IMR-90 (cell line): Measurements from ENCODE around the gene OXNAD1. TPM values are rescaled to one million over a fixed set of nuclear protein-coding genes. Genes with fewer than 3 reads are reported as not detected.

Experiments used
- ATAC-seq: fragments of 200-7000 bp; cut with Tn5 transposase; 2 replicates; pipeline ENCODE4 v1.9.1; 2020; ENCODE audit warnings: low read depth, mild to moderate bottlenecking, moderate library complexity
- BruUV-seq: library from RNA; stranded (reverse); fragments of 400-500 nt; replicated peaks from 2 replicates; lab custom pipeline; 2021; lab: Mats Ljungman, UMichigan
- CTCF ChIA-PET: fragments of 300-600 bp; formaldehyde crosslinking; extraction: SDS; loops from one replicate; lab custom pipeline; 2021; ENCODE audit warnings: antibody characterized with exemption; lab: Yijun Ruan, JAX
- POLR2A ChIA-PET: fragments of 300-600 bp; sonication (Branson Sonifier 250); formaldehyde crosslinking; loops from one replicate; lab custom pipeline; 2022; ENCODE audit warnings: antibody characterized with exemption; ENCODE audit not compliant: unreplicated experiment; lab: Charles Lee
- DNase-seq: peaks from one replicate; pipeline ENCODE4 v3.0.0; 2013
- H2AFZ ChIP-seq: replicated peaks from 2 replicates; pipeline ENCODE3; 2013; ENCODE audit warnings: low read length, mild to moderate bottlenecking; ENCODE audit not compliant: poor library complexity
- H2AK5ac ChIP-seq: 2 replicates; pipeline ENCODE4 v1.6.1; 2013; ENCODE audit warnings: low read depth, low read length, inconsistent platforms
- H2AK9ac ChIP-seq: replicated peaks from 2 replicates; pipeline ENCODE3; 2013; ENCODE audit warnings: mild to moderate bottlenecking, low read depth, low read length, moderate library complexity; ENCODE audit not compliant: poor library complexity
- H2BK120ac ChIP-seq: 2 replicates; pipeline ENCODE4 v1.6.1; 2013; ENCODE audit warnings: low read depth, low read length, inconsistent platforms
- H2BK15ac ChIP-seq: 3 replicates; pipeline ENCODE4 v1.6.1; 2013; ENCODE audit warnings: low read depth, low read length, inconsistent platforms
- H2BK20ac ChIP-seq: 2 replicates; pipeline ENCODE4 v1.6.1; 2013; ENCODE audit warnings: low read depth, mild to moderate bottlenecking, inconsistent platforms, low read length, moderate library complexity
- H2BK5ac ChIP-seq: 2 replicates; pipeline ENCODE4 v1.6.1; 2013; ENCODE audit warnings: mild to moderate bottlenecking, low read depth, low read length, inconsistent platforms; ENCODE audit not compliant: poor library complexity, severe bottlenecking
- H3K14ac ChIP-seq: replicated peaks from 2 replicates; pipeline ENCODE4 v1.6.1; 2013; ENCODE audit warnings: low read depth, low read length, inconsistent platforms
- H3K18ac ChIP-seq: 2 replicates; pipeline ENCODE4 v1.6.1; 2013; ENCODE audit warnings: low read depth, low read length, control low read depth
- H3K23ac ChIP-seq: 2 replicates; pipeline ENCODE4 v1.6.1; 2013; ENCODE audit warnings: low read depth, low read length, inconsistent platforms
- H3K27ac ChIP-seq: 2 replicates; pipeline ENCODE4 v1.5.1; 2013; ENCODE audit warnings: mild to moderate bottlenecking, control low read depth, low read length; ENCODE audit not compliant: insufficient read depth
- H3K27me3 ChIP-seq: 2 replicates; pipeline ENCODE4 v1.6.1; 2013; ENCODE audit warnings: low read length; ENCODE audit not compliant: control insufficient read depth, insufficient read depth
- H3K36me3 ChIP-seq: 2 replicates; pipeline ENCODE4 v1.6.1; 2013; ENCODE audit warnings: low read length, mixed read lengths; ENCODE audit not compliant: control insufficient read depth, insufficient read depth
- H3K4ac ChIP-seq: 2 replicates; pipeline ENCODE4 v1.6.1; 2013; ENCODE audit warnings: low read depth, low read length, inconsistent platforms
- H3K4me1 ChIP-seq: 2 replicates; pipeline ENCODE4 v1.6.1; 2013; ENCODE audit warnings: low read length, mixed read lengths; ENCODE audit not compliant: control insufficient read depth, insufficient read depth
- H3K4me2 ChIP-seq: 2 replicates; pipeline ENCODE4 v1.6.1; 2013; ENCODE audit warnings: low read depth, mild to moderate bottlenecking, control low read depth, low read length, moderate library complexity
- H3K4me3 ChIP-seq: 2 replicates; pipeline ENCODE4 v1.5.1; 2013; ENCODE audit warnings: low read depth, mild to moderate bottlenecking, control low read depth, low read length, moderate library complexity; ENCODE audit not compliant: insufficient read depth
- H3K56ac ChIP-seq: 2 replicates; pipeline ENCODE4 v1.6.1; 2013; ENCODE audit warnings: low read length, inconsistent platforms; ENCODE audit not compliant: insufficient read depth; ENCODE audit errors: extremely low read depth
- H3K79me1 ChIP-seq, 2 experiments: 2 replicates each; pipeline ENCODE4 v1.6.1; 2013; ENCODE audit warnings: low read length in 2 of 2, inconsistent platforms in 1 of 2, low read depth in 1 of 2
- H3K9ac ChIP-seq: 2 replicates; pipeline ENCODE4 v1.6.1; 2013; ENCODE audit warnings: low read depth, low read length, control low read depth
- H3K9me1 ChIP-seq: 2 replicates; pipeline ENCODE4 v1.6.1; 2013; ENCODE audit warnings: low read length, inconsistent platforms; ENCODE audit not compliant: insufficient read depth
- H3K9me3 ChIP-seq: 2 replicates; pipeline ENCODE4 v1.6.1; 2013; ENCODE audit warnings: low read length; ENCODE audit not compliant: control insufficient read depth, insufficient read depth
- H4K20me1 ChIP-seq: 2 replicates; pipeline ENCODE4 v1.6.1; 2013; ENCODE audit warnings: low read length, inconsistent platforms; ENCODE audit not compliant: insufficient read depth
- H4K5ac ChIP-seq: 2 replicates; pipeline ENCODE4 v1.6.1; 2013; ENCODE audit warnings: mild to moderate bottlenecking, low read depth, low read length, control low read depth
- H4K8ac ChIP-seq, 2 experiments: 2 replicates each; pipeline ENCODE4 v1.6.1; 2013; ENCODE audit warnings: low read depth in 2 of 2, low read length in 2 of 2, control low read depth in 1 of 2, inconsistent platforms in 1 of 2
- H4K91ac ChIP-seq: 2 replicates; pipeline ENCODE4 v1.6.1; 2013; ENCODE audit warnings: low read depth, low read length, inconsistent platforms; ENCODE audit not compliant: insufficient read depth
- BHLHE40 ChIP-seq: fragments of 150-350 bp; IDR thresholded peaks from 2 replicates; pipeline ENCODE4 v1.6.1; 2016; ENCODE audit warnings: mild to moderate bottlenecking, low read depth, low read length
- CEBPB ChIP-seq: IDR thresholded peaks from 2 replicates; pipeline ENCODE4 v1.6.1; 2012; ENCODE audit warnings: low read depth, low read length, improper control_type of control experiment
- CTCF ChIP-seq: conservative IDR thresholded peaks from 2 replicates; pipeline ENCODE4 v1.5.1; 2012; ENCODE audit warnings: mild to moderate bottlenecking, low read depth, low read length, improper control_type of control experiment
- ELK1 ChIP-seq: fragments of 150-350 bp; IDR thresholded peaks from 2 replicates; pipeline ENCODE4 v1.6.1; 2016; ENCODE audit warnings: low read depth, mild to moderate bottlenecking, low read length, moderate library complexity, borderline replicate concordance
- MAFK ChIP-seq: IDR thresholded peaks from 2 replicates; pipeline ENCODE4 v1.6.1; 2012; ENCODE audit warnings: low read depth, low read length, improper control_type of control experiment
- MAZ ChIP-seq: IDR thresholded peaks from 2 replicates; pipeline ENCODE4 v1.6.1; 2012; ENCODE audit warnings: low read depth, mild to moderate bottlenecking, low read length, improper control_type of control experiment, moderate library complexity, borderline replicate concordance
- MXI1 ChIP-seq: IDR thresholded peaks from 2 replicates; pipeline ENCODE4 v1.6.1; 2012; ENCODE audit warnings: low read depth, mild to moderate bottlenecking, low read length, moderate library complexity, borderline replicate concordance
- POLR2A ChIP-seq: IDR thresholded peaks from 2 replicates; pipeline ENCODE4 v1.6.1; 2012; ENCODE audit warnings: mild to moderate bottlenecking, low read depth, low read length
- RCOR1 ChIP-seq: IDR thresholded peaks from 2 replicates; pipeline ENCODE4 v1.6.1; 2012; ENCODE audit warnings: mild to moderate bottlenecking, low read length, improper control_type of control experiment; ENCODE audit not compliant: insufficient replicate concordance
- RFX5 ChIP-seq: IDR thresholded peaks from 2 replicates; pipeline ENCODE4 v1.8.0; 2012; ENCODE audit warnings: low read depth, mild to moderate bottlenecking, low read length, moderate library complexity
- USF2 ChIP-seq: fragments of 150-350 bp; IDR thresholded peaks from 2 replicates; pipeline ENCODE4 v1.6.1; 2017; ENCODE audit warnings: mild to moderate bottlenecking, antibody characterized with exemption, low read length, low read depth
- WGBS, 2 experiments: methylation state at CpG; one replicate each; pipeline versions ENCODE4 v1.1.5 to v1.1.7; 2013; ENCODE audit warnings: missing lambda C conversion rate in 2 of 2; ENCODE audit not compliant: insufficient read length in 1 of 2; ENCODE audit errors: extremely low coverage in 2 of 2; 5-methylcytosine and 5-hydroxymethylcytosine counted together
- dilution Hi-C: fragments of 300-500 bp; cut with HindIII; formaldehyde crosslinking; loops from one replicate; pipeline ENCODE4 v1.14.3; 2018; ENCODE audit warnings: low sequenced_read_pairs; ENCODE audit not compliant: unreplicated experiment
- in situ Hi-C: fragments of 300-500 bp; cut with MboI; formaldehyde crosslinking; loops from 3 replicates; pipeline ENCODE4 v1.14.3; 2019; ENCODE audit warnings: low sequenced_read_pairs, inconsistent platforms, mixed read lengths
- intact Hi-C: fragments of 100-400 bp; cut with micrococcal nuclease; formaldehyde crosslinking; loops from 2 replicates; pipeline ENCODE4 v1.10.0; 2022
- polyA plus RNA-seq, 3 experiments: library from polyadenylated mRNA; depleted of rRNA; stranded (reverse); fragments of >200 nt; gene quantifications; 2 replicates each; pipeline ENCODE4 v1.2.3, GENCODE V29; 2012; ENCODE audit warnings: low replicate concordance in 1 of 3
- total RNA-seq: library from RNA; depleted of rRNA; stranded (reverse); fragments of >200 nt; gene quantifications from 2 replicates; pipeline ENCODE4 v1.2.3, GENCODE V29; 2012

The OXNAD1 gene
- total and polyA plus RNA-seq, 2 of the 4 experiments (the other 2 are of a cell fraction), result 6.2 to 11.3 TPM

- TF ChIP-seq MAZ, result no peak
- no peak for TF ChIP-seq RFX5
Observed at GRCh38 chr3:16335772-16336645, 71.0 kb downstream of the OXNAD1 start (continued).

- Histone ChIP-seq H3K9me1 (peaks cover 17% of the 10 kb centered on the region), H3K9ac (no peak overlapping the region), H3K36me3 (peaks cover 17% of the 10 kb centered on the region), H3K4me3 (no peak overlapping the region), H2BK20ac (no peak overlapping the region), H3K56ac (no peak overlapping the region), H2AFZ (no peak overlapping the region), H3K4me1 (peaks cover 8% of the 10 kb centered on the region), H3K23ac (no peak overlapping the region), H4K91ac (no peak overlapping the region), H3K14ac (no peak overlapping the region), H3K4ac (no peak overlapping the region), H4K5ac (no peak overlapping the region), H3K4me2 (no peak overlapping the region), H3K27ac (no peak overlapping the region), H3K79me1 (peaks cover 23 to 50% of the 10 kb centered on the region in 2 experiments), H2AK9ac (no peak overlapping the region), H3K18ac (no peak overlapping the region), H4K20me1 (peaks cover 24% of the 10 kb centered on the region), H3K9me3 (peaks cover 4% of the 10 kb centered on the region), H2BK15ac (no peak overlapping the region), H2AK5ac (peak overlapping the region; percentile 28; the same call in 1 of the 2 replicates), H2BK5ac (no peak overlapping the region), H4K8ac (no peak overlapping the region), H3K27me3 (no peaks in the 10 kb centered on the region), H2BK120ac (no peak overlapping the region)
- no peak for DNase-seq
- in situ Hi-C loops (no loop called here), dilution Hi-C loops (no loop called here), intact Hi-C loops (no loop called here)
- ChIA-PET CTCF (no interaction called here), POLR2A (no interaction called here)
- TF ChIP-seq MXI1 (no peak), RCOR1 (no peak), USF2 (no peak), CTCF (no peak), MAZ (no peak), BHLHE40 (no peak), CEBPB (no peak), POLR2A (no peak), ELK1 (no peak), MAFK (no peak)
- ATAC-seq, result no peak
- no TSS peak for BruUV-seq
- no CpG with 5 or more reads among the region's 6 CpGs for WGBS, 2 experiments
Observed at GRCh38 chr3:16336825-16337224, 71.8 kb downstream of the OXNAD1 start.
